Testis (tissue), 2 donors: Measurements from ENCODE around the gene GTPBP1.

Experiments used
- CTCF ChIP-seq, 3 experiments: fragments of 450-650 bp in 2 of 3; fragments of 200-600 bp in 1 of 3; sonication (generic) in 1 of 3; IDR thresholded peaks; one replicate each; pipeline ENCODE4 v1.5.1; 2016 to 2019; ENCODE audit warnings: antibody characterized with exemption in 3 of 3, mild to moderate bottlenecking in 2 of 3, moderate library complexity in 1 of 3
- POLR2A ChIP-seq: fragments of 450-650 bp; IDR thresholded peaks from one replicate; pipeline ENCODE4 v1.6.1; 2017; ENCODE audit warnings: antibody characterized with exemption, mild to moderate bottlenecking, moderate library complexity

- TF ChIP-seq CTCF (IDR thresholded peaks at IDR 0.05) (no peak), POLR2A (no peak)
Observed at GRCh38 chr22:38716271-38716670, 10.5 kb downstream of the GTPBP1 start.
